Activated CD8-positive, alpha-beta memory T cell treated with anti-CD3 and anti-CD28 coated beads, Interleukin-2, amount 50 U/mL, for 4 hours (primary cell): ENCODE measurements around the gene OR51A7.
"Not testable (repeated sequence)": the region's sequence is repeated elsewhere in the genome, so short reads cannot be mapped to it uniquely, and the experiment has no call there.

ENCODE experiments used
- DNase-seq: peaks from one replicate; pipeline ENCODE4 v3.0.0-alpha.2; 2020

OR51A7 gene

GRCh38 chr11:4903484-4903883 lies at the start of gene OR51A7:
Gene OR51A7, plus strand, starts transcription at chr11:4903783. Its CDS starts 3,587 bp downstream, at chr11:4907370.
- no peak for DNase-seq

- DNase-seq: not testable (repeated sequence)
Measured at GRCh38 chr11:4854286-4854685, 49.3 kb upstream of the OR51A7 start.

GRCh38 chr11:4862447-4863236 lies 40.9 kb upstream of the OR51A7 start:
- DNase-seq: no peak

GRCh38 chr11:4863876-4864275 lies 39.7 kb upstream of the OR51A7 start:
- no peak for DNase-seq

- DNase-seq: no peak
Measured at GRCh38 chr11:4865855-4866254, 37.7 kb upstream of the OR51A7 start.

- no peak for DNase-seq
Measured at GRCh38 chr11:4881188-4881587, 22.4 kb upstream of the OR51A7 start.

GRCh38 chr11:4881860-4882500 lies 21.6 kb upstream of the OR51A7 start, which contains the start of gene OR51T1:
Gene OR51T1, plus strand, starts transcription at chr11:4881900. Its CDS starts 0 bp downstream, at chr11:4881900.
- no peak for DNase-seq

- no peak for DNase-seq
Measured at GRCh38 chr11:4882543-4882942, 21.0 kb upstream of the OR51A7 start.

- DNase-seq: no peak
Measured at GRCh38 chr11:4884361-4884760, 19.2 kb upstream of the OR51A7 start.

- no peak for DNase-seq
Measured at GRCh38 chr11:4886186-4886585, 17.4 kb upstream of the OR51A7 start.

- DNase-seq: no peak
Measured at GRCh38 chr11:4887591-4887990, 16.0 kb upstream of the OR51A7 start.

- no peak for DNase-seq
Measured at GRCh38 chr11:4890279-4890678, 13.3 kb upstream of the OR51A7 start.

GRCh38 chr11:4891996-4892640 lies 11.5 kb upstream of the OR51A7 start:
- DNase-seq: no peak

GRCh38 chr11:4916581-4916980 lies 13.0 kb downstream of the OR51A7 start:
- no peak for DNase-seq

- DNase-seq: no peak
Measured at GRCh38 chr11:4919250-4919649, 15.7 kb downstream of the OR51A7 start, which contains the start of gene OR51G2. Gene OR51G2, minus strand, starts transcription at chr11:4919350. Its CDS starts 3,687 bp downstream, at chr11:4915663.

- no peak for DNase-seq
Measured at GRCh38 chr11:4921796-4922195, 18.2 kb downstream of the OR51A7 start.

GRCh38 chr11:4922304-4922703 lies 18.7 kb downstream of the OR51A7 start:
- no peak for DNase-seq

GRCh38 chr11:4924239-4924638 lies 20.7 kb downstream of the OR51A7 start, which contains the start of gene OR51G1:
Gene OR51G1, minus strand, starts transcription at chr11:4924339. Its CDS starts 0 bp downstream, at chr11:4924339.
- DNase-seq: no peak

- no peak for DNase-seq
Measured at GRCh38 chr11:4926608-4927007, 23.0 kb downstream of the OR51A7 start.

- no peak for DNase-seq
Measured at GRCh38 chr11:4932751-4933150, 29.2 kb downstream of the OR51A7 start.

GRCh38 chr11:4936745-4937144 lies 33.2 kb downstream of the OR51A7 start:
- DNase-seq: no peak

GRCh38 chr11:4947505-4947904 lies 43.9 kb downstream of the OR51A7 start, which contains the start of gene OR51A4:
Gene OR51A4, minus strand, starts transcription at chr11:4947605. Its CDS starts 505 bp downstream, at chr11:4947100.
- DNase-seq: no peak

- not testable (repeated sequence) for DNase-seq
Measured at GRCh38 chr11:4955613-4956012, 52.0 kb downstream of the OR51A7 start, which contains the start of gene OR51A2. Gene OR51A2, minus strand, starts transcription at chr11:4955713. Its CDS starts 0 bp downstream, at chr11:4955713.
